ENCODE data around the gene MAGEA1. TPM values are rescaled to one million over a fixed set of nuclear protein-coding genes. Genes with fewer than 3 reads are reported as not detected.
A peak's percentile ranks its signal among the peaks of the same experiment; 100 is the strongest.
"Not testable (repeated sequence)": the region's sequence is repeated elsewhere in the genome, so short reads cannot be mapped to it uniquely, and the experiment has no call there.

MAGEA1 gene
- not detected for total RNA-seq

- ATAC-seq = no peak
- WGBS, 2 donors (ENCODE audit: low coverage in 1 of 2) = 91% methylated on average over 6 of the region's 19 CpGs; no CpG with 5 or more reads in 1 of the 2 donors
- Histone ChIP-seq H3K36me3 (no peaks in the 10 kb centered on the region), H3K4me3 (no peak within 1 kb of the TSS), H3K4me1 (no peaks in the 10 kb centered on the region), H3K9me3 (no peaks in the 10 kb centered on the region), H3K27ac (no peak within 1 kb of the TSS), H3K27me3 (no peaks in the 10 kb centered on the region)
- TF ChIP-seq POLR2AphosphoS5 (IDR thresholded peaks at IDR 0.05) (no peak), POLR2A (IDR thresholded peaks at IDR 0.05) (no peak), EP300 (IDR thresholded peaks at IDR 0.05) (no peak)
- TF ChIP-seq, protein P1, sequence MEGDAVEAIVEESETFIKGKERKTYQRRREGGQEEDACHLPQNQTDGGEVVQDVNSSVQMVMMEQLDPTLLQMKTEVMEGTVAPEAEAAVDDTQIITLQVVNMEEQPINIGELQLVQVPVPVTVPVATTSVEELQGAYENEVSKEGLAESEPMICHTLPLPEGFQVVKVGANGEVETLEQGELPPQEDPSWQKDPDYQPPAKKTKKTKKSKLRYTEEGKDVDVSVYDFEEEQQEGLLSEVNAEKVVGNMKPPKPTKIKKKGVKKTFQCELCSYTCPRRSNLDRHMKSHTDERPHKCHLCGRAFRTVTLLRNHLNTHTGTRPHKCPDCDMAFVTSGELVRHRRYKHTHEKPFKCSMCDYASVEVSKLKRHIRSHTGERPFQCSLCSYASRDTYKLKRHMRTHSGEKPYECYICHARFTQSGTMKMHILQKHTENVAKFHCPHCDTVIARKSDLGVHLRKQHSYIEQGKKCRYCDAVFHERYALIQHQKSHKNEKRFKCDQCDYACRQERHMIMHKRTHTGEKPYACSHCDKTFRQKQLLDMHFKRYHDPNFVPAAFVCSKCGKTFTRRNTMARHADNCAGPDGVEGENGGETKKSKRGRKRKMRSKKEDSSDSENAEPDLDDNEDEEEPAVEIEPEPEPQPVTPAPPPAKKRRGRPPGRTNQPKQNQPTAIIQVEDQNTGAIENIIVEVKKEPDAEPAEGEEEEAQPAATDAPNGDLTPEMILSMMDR (IDR thresholded peaks at IDR 0.05) = no peak
These were observed at the start of gene MAGEA1 for GRCh38 chrX:153179131-153179530. TSS of gene MAGEA1 (plus strand) at chrX:153179284. CDS start at chrX:153182390, 3,106 bp downstream.

DNA sequence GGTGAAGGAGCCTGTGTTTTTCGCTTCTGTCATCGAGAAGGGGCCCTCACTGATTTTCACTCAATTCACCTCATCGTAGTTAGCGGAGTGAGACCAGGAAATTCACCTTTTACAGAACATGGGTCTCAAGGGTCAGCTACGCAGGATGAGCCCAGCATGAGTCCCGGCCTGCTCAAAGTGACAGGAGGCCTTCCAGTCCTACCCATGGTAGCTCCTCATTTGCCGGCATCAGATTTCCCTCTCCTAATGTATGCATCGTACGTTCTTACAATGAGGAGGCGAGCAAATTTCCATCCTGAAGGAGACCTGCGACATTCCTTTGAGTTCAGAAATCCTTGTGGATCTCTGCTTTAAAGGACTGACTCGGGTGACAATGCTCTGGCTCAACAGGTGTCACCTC is 46.2 kb upstream of the MAGEA1 start:
- ATAC-seq, H3K27me3 ChIP-seq, H3K36me3 ChIP-seq, H3K4me1 ChIP-seq, H3K27ac ChIP-seq, H3K4me3 ChIP-seq, H3K9me3 ChIP-seq: not testable (repeated sequence)
- WGBS, 2 donors (ENCODE audit: low coverage in 1 of 2) = no CpG with 5 or more reads among the region's 12 CpGs

- not testable (repeated sequence) for H3K4me1 ChIP-seq, H3K4me3 ChIP-seq, H3K9me3 ChIP-seq, H3K27me3 ChIP-seq, H3K36me3 ChIP-seq, H3K27ac ChIP-seq
- peak; percentile 62 for ATAC-seq
- WGBS, 2 donors (ENCODE audit: low coverage in 1 of 2) = no CpG with 5 or more reads among the region's 4 CpGs
These were observed 40.0 kb upstream of the MAGEA1 start for GRCh38 chrX:153139074-153139473.

DNA sequence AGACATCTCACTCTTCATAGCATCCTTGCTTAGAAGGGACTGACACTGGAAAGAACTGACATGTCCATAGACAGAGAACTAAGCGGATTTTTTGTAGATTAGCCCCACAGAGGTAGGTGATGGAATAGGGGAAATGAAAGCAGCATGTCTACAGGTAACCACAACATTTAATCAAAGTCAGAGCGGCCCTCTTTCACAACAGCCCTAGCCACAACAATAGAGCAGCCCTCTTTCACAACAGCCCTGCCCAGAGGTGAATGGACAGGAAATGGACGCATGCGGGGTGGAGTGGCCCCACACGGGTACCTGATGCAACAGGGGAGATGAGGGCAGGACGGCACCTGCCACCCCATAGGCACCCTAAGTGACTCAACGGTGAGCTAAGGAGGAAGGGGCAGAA is 32.8 kb upstream of the MAGEA1 start:
- no CpG with 5 or more reads among the region's 7 CpGs for WGBS, 2 donors (ENCODE audit: low coverage in 1 of 2)
- not testable (repeated sequence) for H3K4me3 ChIP-seq, ATAC-seq, H3K27ac ChIP-seq, H3K36me3 ChIP-seq, H3K4me1 ChIP-seq, H3K9me3 ChIP-seq, H3K27me3 ChIP-seq

GRCh38 chrX:153153516-153153915 is 25.6 kb upstream of the MAGEA1 start:
- Histone ChIP-seq H3K36me3 (no peaks in the 10 kb centered on the region), H3K27me3 (no peaks in the 10 kb centered on the region), H3K4me3 (no peak overlapping the region), H3K4me1 (no peaks in the 10 kb centered on the region), H3K9me3 (no peaks in the 10 kb centered on the region), H3K27ac (no peak overlapping the region)
- no peak for ATAC-seq
- TF ChIP-seq, protein P1 (IDR thresholded peaks at IDR 0.05) = no peak
- TF ChIP-seq POLR2AphosphoS5 (IDR thresholded peaks at IDR 0.05) (no peak), EP300 (IDR thresholded peaks at IDR 0.05) (no peak), POLR2A (IDR thresholded peaks at IDR 0.05) (no peak)
- 45 to 59% methylated on average over 3 of the region's 3 CpGs for WGBS, 2 donors (ENCODE audit: low coverage in 1 of 2)

- H3K9me3 ChIP-seq = no peaks in the 10 kb centered on the region
- H3K27me3 ChIP-seq = no peaks in the 10 kb centered on the region
- TF ChIP-seq POLR2AphosphoS5 (IDR thresholded peaks at IDR 0.05) (no peak), POLR2A (IDR thresholded peaks at IDR 0.05) (no peak), EP300 (IDR thresholded peaks at IDR 0.05) (no peak)
- TF ChIP-seq, protein P1 (IDR thresholded peaks at IDR 0.05) = no peak
- no peak for ATAC-seq
- no peak overlapping the region for H3K4me3 ChIP-seq
- no peak overlapping the region for H3K27ac ChIP-seq
- 49 to 55% methylated on average over 4 to 5 of the region's 5 CpGs for WGBS, 2 donors (ENCODE audit: low coverage in 1 of 2)
- no peaks in the 10 kb centered on the region for H3K36me3 ChIP-seq
- no peaks in the 10 kb centered on the region for H3K4me1 ChIP-seq
These were observed 21.6 kb upstream of the MAGEA1 start for GRCh38 chrX:153157450-153157849.

DNA sequence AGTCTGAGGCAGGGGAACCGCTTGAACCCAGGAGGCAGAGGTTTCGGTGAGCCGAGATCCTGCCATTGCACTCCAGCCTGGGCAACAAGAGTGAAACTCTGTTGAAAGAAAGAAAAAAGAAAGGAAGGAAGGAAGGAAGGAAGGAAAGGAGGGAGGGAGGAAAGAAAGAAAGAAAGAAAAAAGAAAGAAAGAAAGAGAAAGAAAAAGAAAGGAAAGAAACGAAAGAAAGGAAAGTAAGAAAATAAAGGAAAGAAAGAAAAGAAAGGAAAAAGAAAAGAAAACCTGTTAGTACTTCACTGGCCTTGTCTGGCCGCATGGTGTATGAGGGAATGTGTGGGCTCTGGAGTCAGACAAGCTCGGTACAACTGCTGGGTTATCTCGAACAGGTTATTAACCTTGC is 20.8 kb upstream of the MAGEA1 start:
- no peak overlapping the region for H3K4me3 ChIP-seq
- H3K36me3 ChIP-seq = no peaks in the 10 kb centered on the region
- H3K4me1 ChIP-seq = no peaks in the 10 kb centered on the region
- TF ChIP-seq POLR2AphosphoS5 (IDR thresholded peaks at IDR 0.05) (no peak), POLR2A (IDR thresholded peaks at IDR 0.05) (no peak), EP300 (IDR thresholded peaks at IDR 0.05) (no peak)
- TF ChIP-seq, protein P1 (IDR thresholded peaks at IDR 0.05) = no peak
- no peaks in the 10 kb centered on the region for H3K27me3 ChIP-seq
- no peaks in the 10 kb centered on the region for H3K9me3 ChIP-seq
- H3K27ac ChIP-seq = no peak overlapping the region
- no peak for ATAC-seq
- 77 to 100% methylated on average over 1 to 3 of the region's 7 CpGs for WGBS, 2 donors (ENCODE audit: low coverage in 1 of 2)

Measured in gastroesophageal sphincter (tissue), 4 donors.